Stomach (tissue), 9 donors: ENCODE measurements around the gene PDCD4. TPM values are rescaled to one million over a fixed set of nuclear protein-coding genes. Genes with fewer than 3 reads are reported as not detected.

Experiments used
- DNase-seq, 2 donors: peaks; one replicate each; pipeline versions ENCODE4 v3.0.0 to v3.0.0-alpha.2; 2013 to 2019
- H3K27ac ChIP-seq, 5 donors: fragments of 200-600 bp in 4 of 5; sonication (generic) in 4 of 5; one replicate each; pipeline ENCODE4 v1.5.1; 2013 to 2019; ENCODE audit warnings: mild to moderate bottlenecking in 1 of 5, moderate library complexity in 1 of 5
- H3K27me3 ChIP-seq, 3 donors: fragments of 200-600 bp; sonication (generic); one replicate each; pipeline ENCODE4 v1.5.1; 2017 to 2019; ENCODE audit warnings: mixed run types in 1 of 3
- H3K36me3 ChIP-seq, 4 donors: fragments of 200-600 bp; sonication (generic); 1 replicate in 3 of 4; 2 replicates in 1 of 4; pipeline ENCODE4 v1.5.1; 2016 to 2019
- H3K4me1 ChIP-seq, 4 donors: fragments of 200-600 bp; sonication (generic); one replicate each; pipeline ENCODE4 v1.5.1; 2016 to 2019
- H3K4me3 ChIP-seq, 4 donors: fragments of 200-600 bp; sonication (generic) in 3 of 4; one replicate each; pipeline ENCODE4 v1.5.1; 2016 to 2019; ENCODE audit warnings: mild to moderate bottlenecking in 1 of 4
- H3K9me3 ChIP-seq, 4 donors: fragments of 200-600 bp; sonication (generic); one replicate each; pipeline ENCODE4 v1.5.1; 2016 to 2019
- CTCF ChIP-seq, 7 experiments: fragments of 450-650 bp in 4 of 7; fragments of 200-600 bp in 3 of 7; sonication (generic) in 3 of 7; IDR thresholded peaks; one replicate each; pipeline ENCODE4 v1.5.1; 2016 to 2019; ENCODE audit warnings: antibody characterized with exemption in 7 of 7, control low read depth in 2 of 7, mild to moderate bottlenecking in 1 of 7
- EP300 ChIP-seq: sonication (generic); formaldehyde crosslinking; IDR thresholded peaks from one replicate; pipeline ENCODE4 v1.6.1; 2017; ENCODE audit warnings: antibody characterized with exemption
- POLR2A ChIP-seq, 4 donors: fragments of 450-650 bp; IDR thresholded peaks; one replicate each; pipeline ENCODE4 v1.6.1; 2016; ENCODE audit warnings: antibody characterized with exemption in 4 of 4, control low read depth in 2 of 4, mild to moderate bottlenecking in 1 of 4, moderate library complexity in 1 of 4
- POLR2AphosphoS5 ChIP-seq, 3 donors: sonication (generic); formaldehyde crosslinking; IDR thresholded peaks; one replicate each; pipeline ENCODE4 v1.6.1; 2016; ENCODE audit warnings: antibody characterized with exemption in 3 of 3
- WGBS, 5 donors: extraction: QIAGEN DNeasy Blood & Tissue Kit in 3 of 5; methylation state at CpG; one replicate each; pipeline versions ENCODE4 v1.1.5 to v1.1.7; 2013 to 2018; 5-methylcytosine and 5-hydroxymethylcytosine counted together
- intact Hi-C: fragments of 100-400 bp; cut with DNase I; formaldehyde crosslinking; loops from one replicate; pipeline ENCODE4 v1.15.1; 2023; ENCODE audit warnings: low total_unique reads
- polyA plus RNA-seq, 3 donors: library from polyadenylated mRNA; stranded (reverse); fragments of 200-250 nt; gene quantifications; one replicate each; pipeline ENCODE4 v1.2.3, GENCODE V29; 2013
- total RNA-seq, 5 donors: library from RNA; depleted of rRNA; stranded (reverse); fragments of >200 nt; gene quantifications; one replicate each; pipeline versions ENCODE4 v1.1.0 to v1.2.3, GENCODE V29; 2014 to 2016
- donor health status: healthy with polysubstance abuse.
- donor health status: Bipolar disorder and iron deficiency.
- donor health status: healthy.

The PDCD4 gene
- total and polyA plus RNA-seq, 8 donors: 39.3 to 605 (median 119) TPM

- Histone ChIP-seq H3K9me3 (no peaks in the 10 kb centered on the region), H3K4me1 (peaks cover 54 to 96% (median 66%) of the 10 kb centered on the region in 4 donors), H3K36me3 (no peaks in the 10 kb centered on the region), H3K27me3 (no peaks in the 10 kb centered on the region), H3K27ac (peak overlapping the region in 4 of 5 donors; percentile 5 to 86 (median 46)), H3K4me3 (no peak overlapping the region)
- DNase-seq: no peak
- no peak for TF ChIP-seq POLR2A (IDR thresholded peaks at IDR 0.05)
- 21 to 52% (median 42%) methylated on average over 1 of the region's 1 CpG for WGBS, 5 donors
- intact Hi-C loops: no loop called here
These were observed 47.6 kb upstream of the PDCD4 start for GRCh38 chr10:110824152-110824441.

GRCh38 chr10:110824660-110825059, 47.1 kb upstream of the PDCD4 start:
- Histone ChIP-seq H3K36me3 (no peaks in the 10 kb centered on the region), H3K27ac (peak overlapping the region in 3 of 5 donors; percentile 2 to 84 (median 5)), H3K4me1 (peaks cover 48 to 96% (median 63%) of the 10 kb centered on the region in 4 donors), H3K27me3 (no peaks in the 10 kb centered on the region), H3K9me3 (no peaks in the 10 kb centered on the region), H3K4me3 (no peak overlapping the region)
- intact Hi-C loops: no loop called here
- no peak for DNase-seq
- no peak for TF ChIP-seq POLR2A (IDR thresholded peaks at IDR 0.05)
- no peak for TF ChIP-seq POLR2AphosphoS5 (IDR thresholded peaks at IDR 0.05)
- no peak for TF ChIP-seq EP300
- no peak for TF ChIP-seq CTCF (IDR thresholded peaks at IDR 0.05)
- WGBS, 5 donors: 65 to 75% (median 68%) methylated on average over 5 of the region's 5 CpGs

- Histone ChIP-seq H3K9me3 (no peaks in the 10 kb centered on the region), H3K27ac (no peak overlapping the region), H3K27me3 (no peaks in the 10 kb centered on the region), H3K4me1 (peaks cover 40 to 95% (median 55%) of the 10 kb centered on the region in 4 donors), H3K36me3 (no peaks in the 10 kb centered on the region), H3K4me3 (no peak overlapping the region)
- DNase-seq: no peak
- WGBS, 5 donors: 67 to 96% (median 83%) methylated on average over 1 of the region's 1 CpG
- TF ChIP-seq POLR2AphosphoS5 (IDR thresholded peaks at IDR 0.05) (no peak), POLR2A (IDR thresholded peaks at IDR 0.05) (no peak), CTCF (IDR thresholded peaks at IDR 0.05) (no peak), EP300 (no peak)
- intact Hi-C loops: no loop called here
These were observed 46.2 kb upstream of the PDCD4 start for GRCh38 chr10:110825508-110825907.

GRCh38 chr10:110827410-110827809, 44.3 kb upstream of the PDCD4 start:
- no peaks in the 10 kb centered on the region for H3K9me3 ChIP-seq

More at GRCh38 chr10:110827410-110827809, 44.3 kb upstream of the PDCD4 start:
- peak overlapping the region in 3 of 5 donors; percentile 63 to 75 (median 73) for H3K27ac ChIP-seq
- H3K4me1 ChIP-seq: peaks cover 21 to 82% (median 37%) of the 10 kb centered on the region in 4 donors
- TF ChIP-seq CTCF (IDR thresholded peaks at IDR 0.05): no peak
- TF ChIP-seq POLR2A (IDR thresholded peaks at IDR 0.05): no peak
- no peak for TF ChIP-seq EP300
- TF ChIP-seq POLR2AphosphoS5 (IDR thresholded peaks at IDR 0.05): peak in 1 of 3 donors; percentile 1
- WGBS, 5 donors: 54 to 70% (median 59%) methylated on average over 4 of the region's 4 CpGs
- H3K36me3 ChIP-seq: no peaks in the 10 kb centered on the region
- no peak for DNase-seq
- H3K4me3 ChIP-seq: no peak overlapping the region
- intact Hi-C loops: no loop called here
- H3K27me3 ChIP-seq: no peaks in the 10 kb centered on the region
